IPS DF 4.7 (cell line): ENCODE measurements around the gene EYA2.

Experiments used
- DNase-seq: peaks from one replicate; pipeline ENCODE4 v3.0.0-alpha.2; 2013; ENCODE audit warnings: low spot score; ENCODE audit errors: extremely low read depth

The EYA2 gene

DNA sequence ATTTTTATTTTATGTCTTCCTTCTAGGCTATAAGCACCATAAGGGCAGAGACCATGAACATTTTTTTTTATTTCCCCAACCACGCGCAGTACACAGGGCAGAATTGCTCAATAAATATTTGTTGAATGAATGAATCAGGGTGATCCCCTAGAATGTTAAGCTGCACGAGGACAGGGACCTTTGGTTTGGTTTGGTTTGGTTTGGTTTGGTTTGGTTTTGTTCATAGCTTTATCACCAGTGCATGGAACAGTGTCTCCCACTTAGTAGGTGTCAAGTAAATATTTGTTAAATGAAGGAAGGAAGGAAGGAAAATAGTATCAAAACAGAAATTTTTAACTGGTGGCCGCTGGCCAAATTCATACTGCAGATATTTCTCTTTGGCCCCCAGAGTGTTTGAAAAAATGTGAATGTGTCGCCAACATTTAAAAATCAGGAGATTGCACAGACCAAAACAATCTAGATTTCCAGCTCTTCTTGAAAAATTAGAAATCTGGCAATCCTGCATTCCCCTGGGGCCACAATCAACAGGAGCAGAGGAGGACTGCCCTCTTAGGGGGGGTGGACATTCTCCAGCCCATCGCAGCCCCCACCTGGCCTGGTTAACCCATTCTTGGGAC, 205.3 kb downstream of the EYA2 start:
- no peak for DNase-seq

DNA sequence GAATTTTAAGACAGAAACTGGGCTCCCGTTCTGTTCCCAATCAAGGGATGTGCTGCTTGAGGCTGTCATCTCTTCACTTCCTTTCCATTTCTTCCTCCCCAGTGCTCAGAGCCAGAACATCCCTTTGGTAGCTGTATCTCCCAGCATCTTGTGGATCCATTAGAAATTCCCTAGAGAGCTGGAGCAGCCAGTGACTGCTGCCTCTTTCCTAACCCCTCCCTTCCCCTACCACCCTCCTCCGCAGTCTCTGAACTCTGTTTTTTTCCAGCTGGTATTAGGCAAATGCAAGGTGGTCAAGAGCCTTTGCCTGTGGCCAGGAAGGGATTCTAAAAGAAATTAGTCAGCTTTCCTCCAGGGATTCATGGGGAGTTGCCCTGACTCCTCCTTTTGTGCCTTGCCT, 208.0 kb downstream of the EYA2 start:
- DNase-seq: no peak

DNA sequence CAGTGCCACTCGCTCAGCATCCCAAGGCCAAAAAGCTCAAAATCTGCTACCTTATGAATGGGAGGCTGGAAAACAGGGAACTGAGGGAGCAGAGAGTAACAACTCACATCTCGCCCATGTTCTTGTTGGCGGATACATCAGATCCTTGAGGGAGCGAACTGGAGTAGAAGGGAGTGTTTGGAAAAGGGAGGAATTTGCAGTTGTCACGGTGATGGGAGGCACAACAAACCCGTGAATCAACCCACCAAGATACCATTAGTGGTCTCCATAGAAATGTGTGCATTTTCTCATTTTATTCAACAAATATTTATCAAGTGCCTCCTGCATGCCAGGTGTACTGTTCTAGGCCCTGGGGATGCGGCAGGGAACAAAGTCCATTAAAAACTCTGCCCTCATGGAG, 212.1 kb downstream of the EYA2 start:
- no peak for DNase-seq

DNA sequence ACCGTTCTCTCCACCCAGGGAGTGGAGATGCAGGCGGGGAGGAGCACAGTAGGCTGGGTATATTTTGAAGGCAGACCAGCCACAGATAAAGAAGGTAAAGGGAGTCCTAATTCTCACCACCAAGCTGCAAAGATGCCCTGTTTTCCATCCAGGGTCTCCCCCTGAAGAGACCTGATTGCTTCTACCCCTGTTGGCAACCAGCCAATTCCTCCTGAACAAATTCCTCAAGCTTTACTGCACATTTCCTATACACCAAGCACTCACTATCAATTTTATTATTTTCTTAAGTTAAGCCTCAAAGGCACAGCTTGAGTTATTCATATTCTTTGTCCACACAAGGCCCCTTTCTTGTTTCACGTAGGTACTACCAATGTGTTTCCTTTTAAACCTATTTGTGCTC, 214.4 kb downstream of the EYA2 start:
- no peak for DNase-seq

DNA sequence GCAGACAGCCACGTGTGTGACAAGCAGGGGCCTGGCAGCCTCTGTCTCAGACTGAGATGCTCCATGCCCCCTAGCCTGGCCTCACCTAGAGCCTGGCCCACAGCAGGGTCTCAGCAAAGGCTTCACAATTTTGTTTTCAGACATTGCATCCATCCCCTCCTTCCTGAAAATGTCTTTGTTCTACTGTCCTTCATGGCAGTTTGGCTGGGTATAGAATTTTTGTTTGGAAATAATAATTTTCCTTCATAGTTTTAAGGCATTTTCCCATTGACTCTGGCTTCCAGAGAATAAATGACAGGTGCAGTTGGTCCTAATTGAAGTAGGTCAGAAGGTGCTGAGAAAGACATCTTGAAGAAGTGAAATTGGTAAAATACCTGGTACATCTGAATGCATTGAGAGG, 216.2 kb downstream of the EYA2 start:
- no peak for DNase-seq

DNA sequence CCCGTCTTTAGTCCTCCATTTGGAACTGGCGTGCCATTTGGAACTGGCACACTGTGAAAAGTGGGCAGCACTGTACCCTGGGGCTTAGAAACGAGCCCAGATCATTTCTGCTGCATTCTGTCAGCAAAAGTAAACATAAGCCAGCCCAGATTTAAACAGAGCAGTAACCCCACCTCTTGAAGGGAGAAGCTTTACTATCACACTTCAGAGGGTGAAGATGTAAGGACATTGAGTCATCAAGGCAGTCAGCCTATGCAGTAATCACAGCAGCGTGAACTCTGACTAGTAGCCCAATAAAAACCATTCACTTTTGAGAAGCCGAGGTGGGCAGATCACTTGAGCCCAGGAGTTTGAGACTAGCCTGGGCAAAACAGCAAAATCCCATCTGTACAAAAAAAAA, 216.9 kb downstream of the EYA2 start:
- DNase-seq: no peak

DNA sequence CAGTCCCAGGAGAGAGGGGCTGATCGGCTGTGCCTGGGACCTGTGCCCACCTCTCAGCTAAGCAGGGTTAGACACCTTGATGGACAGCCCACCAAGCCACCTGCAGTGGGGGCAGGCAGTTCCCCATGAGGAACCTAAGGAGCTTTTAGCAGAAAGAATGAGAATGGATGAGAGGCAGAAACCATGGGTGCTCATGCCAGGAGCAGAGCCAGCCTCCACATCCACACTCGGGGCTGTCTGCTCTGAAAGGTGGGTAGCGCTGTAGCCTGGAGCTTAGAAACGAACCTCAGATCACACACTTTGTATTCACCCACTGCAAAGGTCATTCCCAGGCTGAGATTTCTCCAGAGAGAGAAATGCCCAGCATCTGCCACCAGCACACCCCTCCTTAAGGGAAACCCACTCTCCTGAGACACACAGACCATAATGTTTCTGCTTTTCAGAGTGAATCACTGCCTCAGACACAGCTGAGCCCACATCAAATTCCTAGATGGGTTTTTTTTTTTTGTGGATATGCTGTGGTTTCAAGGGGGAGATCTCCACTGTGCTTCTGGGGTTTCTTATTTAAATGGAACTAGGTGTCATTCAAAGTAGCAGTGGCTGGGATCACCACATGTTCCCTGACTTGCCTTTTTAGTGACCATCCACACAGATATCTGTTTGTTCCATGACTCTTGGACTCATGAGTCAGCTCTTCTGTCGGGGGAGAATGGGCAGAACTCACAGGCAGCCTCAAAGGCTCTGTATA, 218.9 kb downstream of the EYA2 start:
- no peak for DNase-seq

DNA sequence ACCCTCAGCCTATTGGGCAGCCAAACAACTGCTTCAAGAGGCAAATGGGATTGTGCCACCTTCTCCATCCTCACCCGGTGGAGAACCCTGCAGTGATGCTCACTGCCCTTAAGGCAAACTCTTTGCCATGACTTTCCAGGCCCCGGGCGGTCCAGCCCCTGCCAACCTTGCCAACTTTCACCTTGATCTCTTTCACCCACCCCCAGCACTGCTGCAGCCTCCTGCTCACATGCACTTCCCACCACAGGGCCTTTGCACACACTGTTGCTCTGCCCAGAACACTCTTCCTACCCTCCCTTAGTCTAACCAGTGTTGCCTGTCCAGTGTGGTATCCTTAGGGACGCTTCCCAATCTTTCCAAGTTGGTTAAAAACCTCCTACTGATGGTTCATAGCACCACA, 221.1 kb downstream of the EYA2 start:
- no peak for DNase-seq

DNA sequence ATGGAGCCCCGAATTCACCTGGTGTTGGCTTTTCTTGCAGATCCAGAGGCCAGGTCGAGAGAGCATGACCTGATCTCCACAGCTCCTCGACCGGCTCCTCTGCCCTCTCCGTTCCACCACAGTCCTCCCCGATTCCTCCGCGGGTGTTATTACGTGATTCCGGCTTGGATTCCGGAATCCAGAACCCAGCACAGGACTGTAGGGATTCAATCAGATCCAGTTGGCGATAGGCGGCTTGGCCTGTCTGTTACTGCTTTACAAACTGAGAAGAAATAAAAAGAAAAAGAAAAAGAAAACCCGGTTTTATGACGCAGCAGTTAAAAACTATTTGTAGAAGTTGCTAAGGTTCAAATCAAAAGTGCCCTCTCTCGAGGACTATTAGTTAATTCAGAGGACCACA, 222.7 kb downstream of the EYA2 start:
- no peak for DNase-seq

DNA sequence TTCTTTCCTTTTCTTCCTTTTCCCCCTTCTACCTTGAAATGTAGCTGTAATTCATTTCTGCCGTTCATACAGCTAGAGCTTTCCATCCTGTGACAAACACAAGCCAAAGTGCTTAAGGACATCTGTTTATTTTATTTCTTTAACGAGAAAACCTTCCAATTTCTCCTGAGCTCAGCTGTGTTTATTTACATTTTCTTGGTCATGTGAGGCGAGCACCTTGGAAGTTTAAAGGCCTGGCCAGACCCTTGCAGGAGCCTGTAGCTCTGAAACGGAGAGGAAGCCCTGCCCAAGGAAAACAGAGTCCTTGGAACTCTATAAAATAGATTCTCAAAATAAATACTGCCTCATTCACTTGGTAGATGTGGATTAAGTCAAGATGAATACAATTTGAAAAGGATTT, 223.1 kb downstream of the EYA2 start:
- no peak for DNase-seq

DNA sequence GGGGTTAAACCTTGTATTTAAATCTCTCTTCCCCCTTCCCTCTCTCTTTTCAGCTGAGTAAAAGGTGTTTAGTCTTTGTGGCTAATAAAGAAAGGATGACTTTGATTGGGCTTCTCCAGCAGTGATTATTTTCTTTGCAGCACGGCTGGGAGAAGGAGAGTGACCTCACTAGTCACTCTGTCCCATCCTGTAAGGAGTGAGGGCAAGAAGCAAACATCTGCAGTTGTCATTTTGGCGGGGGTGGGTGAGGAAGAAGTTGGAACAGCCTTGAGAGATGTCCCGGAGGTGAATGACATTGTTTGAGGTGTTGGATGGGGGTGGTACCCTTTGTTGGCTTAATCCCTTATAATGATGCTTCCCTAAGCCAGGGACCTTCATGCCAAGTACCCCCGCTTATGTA, 223.6 kb downstream of the EYA2 start:
- DNase-seq: no peak

DNA sequence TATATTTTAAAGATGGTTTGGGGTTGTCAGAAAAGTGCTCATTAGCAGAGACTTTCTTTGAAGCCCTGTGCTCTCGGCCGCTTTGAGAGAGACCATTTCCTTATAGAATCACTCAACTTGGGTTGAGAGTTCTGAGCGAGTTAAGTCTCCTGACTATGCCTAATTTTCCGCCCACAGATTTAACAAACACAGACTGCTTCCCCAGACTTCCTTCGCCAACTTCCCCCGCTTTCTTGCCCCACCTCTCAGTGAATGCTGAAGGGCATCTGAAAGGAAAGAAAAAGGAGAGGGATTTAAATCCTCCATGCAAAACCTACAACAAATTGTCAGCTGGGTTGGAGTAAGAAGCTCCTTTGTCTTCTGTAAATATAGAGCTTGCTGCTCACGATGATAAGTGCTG, 224.0 kb downstream of the EYA2 start:
- no peak for DNase-seq

DNA sequence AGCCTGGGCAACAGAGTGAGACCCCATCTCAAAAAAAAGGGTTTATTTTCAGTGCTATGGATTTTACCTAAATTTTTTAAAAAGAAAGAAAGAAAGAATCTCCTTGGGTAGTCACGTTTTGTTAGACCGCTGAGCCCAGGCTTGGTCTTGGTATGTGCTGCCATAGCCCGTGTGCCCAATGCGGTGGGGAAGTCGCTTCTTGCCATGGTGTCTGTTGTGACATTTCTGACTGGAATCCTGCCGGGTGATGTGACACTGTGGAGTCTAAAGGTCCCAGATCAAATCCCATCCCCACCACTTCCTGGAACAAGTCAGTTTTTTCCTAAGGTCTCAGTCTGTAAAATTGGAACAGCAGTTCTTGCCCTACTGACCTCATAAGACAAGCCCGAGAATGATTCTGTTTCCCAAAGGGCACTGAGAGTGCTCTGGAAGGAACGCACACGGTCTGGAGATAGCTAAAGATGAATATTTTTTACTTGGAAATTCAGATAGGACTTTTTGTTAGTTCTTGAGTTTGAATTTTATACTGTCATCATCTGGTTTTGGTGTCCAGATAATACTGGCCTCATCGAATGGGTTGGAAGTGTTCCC, 225.8 kb downstream of the EYA2 start:
- no peak for DNase-seq

DNA sequence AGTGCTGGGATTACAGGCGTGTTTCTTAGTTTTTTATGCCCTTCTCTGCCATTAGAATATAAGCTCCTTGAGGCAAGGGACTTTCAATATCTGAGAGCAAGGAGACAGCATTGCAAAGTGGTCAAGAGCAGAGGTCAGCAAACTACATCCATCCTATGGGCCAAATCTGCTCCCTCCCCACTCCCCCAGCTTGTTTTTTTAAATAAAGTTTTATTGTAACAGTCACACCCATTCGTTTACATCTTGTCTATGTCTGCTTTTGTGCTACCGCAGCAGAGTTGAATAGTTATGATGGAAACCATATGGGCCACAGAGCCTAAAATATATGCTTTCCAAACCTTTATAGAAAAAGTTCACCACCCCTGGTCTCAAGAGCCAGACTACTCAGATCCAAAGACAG, 227.9 kb downstream of the EYA2 start:
- no peak for DNase-seq

DNA sequence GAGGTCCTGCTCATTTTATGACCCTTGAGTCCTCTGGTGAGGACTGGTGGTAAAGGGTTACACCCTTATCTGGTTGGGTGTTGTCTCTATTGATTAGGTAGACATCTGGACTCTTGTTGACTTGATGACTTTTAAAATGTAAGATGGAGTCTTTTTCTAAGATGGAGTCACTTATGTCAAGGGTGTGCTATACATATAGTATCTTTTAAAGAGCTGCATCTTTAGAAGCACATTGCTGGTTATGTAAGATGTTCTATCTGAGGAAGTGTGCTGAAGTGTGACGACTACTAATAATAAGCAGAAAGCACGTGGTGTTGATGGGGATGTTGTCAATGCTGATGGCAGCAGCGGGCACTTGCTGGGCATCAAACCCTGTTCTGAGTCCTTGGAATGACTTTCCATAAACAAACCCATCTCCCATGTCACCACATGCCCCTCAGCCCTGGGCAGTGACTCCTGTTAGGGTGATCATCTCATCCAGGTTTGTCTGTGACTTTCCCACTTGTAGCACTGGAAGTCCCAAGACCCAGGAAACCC, 229.6 kb downstream of the EYA2 start:
- no peak for DNase-seq

DNA sequence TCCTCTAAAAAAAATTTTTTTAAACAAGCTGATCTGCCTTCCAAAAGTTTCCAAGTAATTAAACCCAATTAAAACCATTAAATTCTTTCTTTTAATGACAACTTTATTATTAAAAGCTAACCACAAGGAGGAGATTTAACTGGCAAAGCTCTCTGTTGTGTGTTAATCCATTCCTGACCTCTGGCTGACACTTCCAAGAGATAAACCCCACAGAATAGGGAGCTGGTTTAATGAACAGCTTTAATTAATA, 230.8 kb downstream of the EYA2 start:
- no peak for DNase-seq

DNA sequence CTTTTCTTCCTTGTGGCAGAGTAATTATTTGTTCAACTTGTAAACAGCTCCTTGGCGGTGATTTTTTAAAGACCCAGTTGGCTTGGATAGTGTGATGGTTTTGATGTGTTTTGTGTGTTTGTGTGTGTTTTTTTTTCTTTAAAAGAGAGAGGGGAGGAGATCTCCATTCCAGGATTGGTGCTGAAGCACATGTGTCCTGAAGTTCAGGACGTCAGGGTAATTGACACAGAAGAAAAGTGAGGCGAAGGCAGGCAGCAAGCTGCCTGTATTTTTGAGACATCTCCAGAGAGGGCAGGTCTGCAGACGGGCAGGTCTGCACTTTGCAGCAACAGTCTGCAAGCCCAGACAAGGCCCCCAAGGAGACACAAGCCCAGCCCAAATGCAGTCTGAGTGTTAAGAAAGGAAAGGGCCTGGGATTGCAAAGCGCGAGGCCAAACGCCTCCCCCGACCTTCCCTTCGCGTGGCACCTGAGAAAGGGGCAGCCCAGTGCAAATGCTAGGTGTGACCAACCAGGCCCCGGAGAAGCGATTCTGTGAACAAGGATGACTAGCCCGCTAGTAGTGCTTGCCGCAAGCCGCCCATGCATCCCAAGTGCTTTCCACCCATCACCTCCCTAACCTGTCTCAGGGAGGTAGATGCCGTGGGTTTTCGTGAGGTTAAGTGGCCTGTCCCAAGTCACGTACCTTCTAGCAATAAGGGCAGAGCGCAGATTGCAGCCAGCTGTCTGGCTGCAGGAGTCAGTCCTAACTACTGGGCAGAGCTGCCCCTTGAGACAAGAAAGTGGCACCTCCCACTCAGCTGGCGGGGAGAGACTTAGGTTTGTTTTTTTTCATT, 231.3 kb downstream of the EYA2 start:
- DNase-seq: no peak

DNA sequence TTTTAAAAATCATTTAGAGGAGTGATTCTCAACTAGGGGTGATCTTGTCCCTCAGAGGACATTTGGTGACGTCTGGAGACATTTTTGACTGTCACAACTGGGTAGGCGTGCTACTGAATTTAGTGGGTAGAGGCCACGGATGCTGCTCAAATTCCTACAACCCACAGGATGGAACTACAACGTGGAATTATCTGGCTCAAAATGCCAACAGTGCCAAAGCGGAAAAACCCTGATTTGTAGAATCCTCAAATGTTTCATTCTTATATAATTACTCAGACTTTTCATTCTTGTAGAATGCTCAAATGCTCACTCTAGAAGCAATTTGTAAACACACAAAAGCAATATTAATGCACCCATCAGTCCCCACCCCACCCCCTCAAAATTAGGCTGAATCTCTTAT, 232.1 kb downstream of the EYA2 start:
- DNase-seq: no peak

DNA sequence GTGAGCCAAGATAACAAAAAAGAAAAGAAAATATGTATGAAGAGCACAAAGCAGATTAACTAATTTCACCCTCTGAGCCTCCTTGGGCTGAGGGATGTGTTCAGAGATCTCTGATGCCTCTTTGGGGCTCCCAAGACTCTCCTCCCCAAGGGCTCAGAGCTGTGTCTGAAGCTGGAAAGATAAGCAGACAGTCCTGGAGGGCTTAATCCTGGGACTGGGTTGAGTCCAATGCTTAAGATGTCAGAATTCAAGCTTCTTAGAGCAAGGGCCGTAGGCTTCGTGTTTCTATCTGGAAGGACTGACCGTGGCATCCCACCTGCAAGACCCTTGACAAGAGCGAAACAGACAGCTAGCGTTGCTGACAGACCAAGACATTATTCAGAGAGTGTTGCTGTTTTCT, 232.9 kb downstream of the EYA2 start:
- DNase-seq: no peak

DNA sequence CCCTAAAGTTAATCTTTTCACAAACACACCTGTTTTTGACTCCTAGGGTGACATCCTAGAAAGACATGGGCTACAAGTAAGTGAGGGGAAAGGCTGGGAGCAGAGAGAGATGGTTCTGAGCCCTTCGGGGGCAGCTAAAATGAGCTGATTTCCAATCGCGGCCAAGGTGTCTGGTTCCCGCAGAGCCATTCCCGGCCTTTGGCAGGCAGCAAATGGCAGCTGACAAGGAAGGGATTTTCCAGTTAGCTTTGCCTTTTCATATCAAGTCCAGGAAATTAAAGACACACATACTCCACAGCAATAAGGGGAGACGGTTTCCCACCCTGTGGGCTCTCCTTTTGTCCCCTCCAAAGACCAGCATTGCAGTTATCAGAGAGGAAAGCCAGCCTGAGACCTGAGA, 233.4 kb downstream of the EYA2 start:
- no peak for DNase-seq

DNA sequence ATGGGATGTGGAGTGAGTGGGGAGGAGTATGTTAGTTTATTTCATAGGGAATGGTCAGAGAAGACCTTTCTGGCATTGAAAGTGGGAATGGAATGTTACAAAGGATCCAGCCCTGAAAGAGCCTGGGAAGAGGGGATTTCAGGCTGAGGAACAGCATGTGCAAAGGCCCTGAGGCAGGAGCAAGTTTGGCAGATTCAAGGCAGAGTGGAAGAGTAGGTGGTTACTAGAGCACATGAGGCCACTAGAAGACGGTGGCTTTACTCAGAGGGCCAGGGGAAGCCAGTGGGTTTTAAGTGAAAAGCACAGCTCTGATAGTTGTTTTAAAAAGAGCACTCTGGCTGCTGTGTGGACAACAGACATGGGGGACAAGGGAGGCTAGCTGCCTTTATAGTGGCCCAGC, 234.7 kb downstream of the EYA2 start:
- no peak for DNase-seq

DNA sequence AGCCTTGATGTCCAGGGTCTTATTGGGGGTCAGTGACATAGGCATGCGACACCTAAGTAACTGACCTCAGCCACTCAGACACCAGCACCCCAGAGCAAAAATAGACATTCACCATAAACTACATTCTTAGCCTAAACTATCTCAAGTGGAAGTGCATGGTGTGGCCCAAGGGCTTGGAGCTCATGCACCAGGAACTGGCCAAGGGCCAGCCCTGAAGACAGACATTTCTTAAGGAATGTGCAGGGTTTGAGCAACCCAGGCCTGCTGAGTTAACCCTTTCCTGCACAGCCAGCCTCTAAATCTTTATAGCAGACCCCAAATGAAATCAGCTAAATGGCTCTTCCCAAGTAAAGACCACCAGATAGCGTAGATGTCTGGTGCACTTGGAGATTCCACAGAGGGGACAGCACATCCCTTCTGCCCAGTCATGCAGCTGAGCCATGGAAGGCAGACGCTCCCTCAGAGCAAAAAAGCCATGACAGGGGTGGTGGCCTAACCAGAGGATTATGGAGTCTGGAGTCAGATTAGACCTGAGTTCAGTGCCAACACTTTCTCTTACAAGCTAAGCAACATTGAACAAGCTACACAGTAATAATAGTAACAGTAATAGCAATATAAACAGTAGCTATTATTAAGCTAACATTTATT, 239.3 kb downstream of the EYA2 start:
- no peak for DNase-seq
